Colonic mucosa (tissue), 4 donors: Measurements from ENCODE around the gene DMD. TPM values are rescaled to one million over a fixed set of nuclear protein-coding genes. Genes with fewer than 3 reads are reported as not detected.

ENCODE experiments used
- DNase-seq: peaks from one replicate; pipeline ENCODE4 v3.0.0-alpha.2; 2020
- H3K27ac ChIP-seq: fragments of 200-600 bp; one replicate; pipeline ENCODE4 v1.8.0; 2021
- H3K27me3 ChIP-seq: fragments of 200-600 bp; one replicate; pipeline ENCODE4 v1.8.0; 2021
- H3K36me3 ChIP-seq: fragments of 200-600 bp; one replicate; pipeline ENCODE4 v1.8.0; 2021
- H3K4me1 ChIP-seq: fragments of 200-600 bp; one replicate; pipeline ENCODE4 v1.8.0; 2021; ENCODE audit warnings: mild to moderate bottlenecking
- H3K4me3 ChIP-seq: fragments of 200-600 bp; one replicate; pipeline ENCODE4 v1.8.0; 2021
- H3K9ac ChIP-seq, 2 donors: one replicate each; pipeline ENCODE4 v1.7.0; 2013; ENCODE audit warnings: control low read depth in 2 of 2, low read depth in 2 of 2, low read length in 2 of 2
- H3K9me3 ChIP-seq: fragments of 200-600 bp; one replicate; pipeline ENCODE4 v1.8.0; 2021
- CTCF ChIP-seq: fragments of 200-600 bp; IDR thresholded peaks from one replicate; pipeline ENCODE4 v1.8.0; 2022; ENCODE audit warnings: antibody characterized with exemption, mild to moderate bottlenecking
- intact Hi-C: fragments of 100-400 bp; cut with DNase I; formaldehyde crosslinking; loops from one replicate; pipeline ENCODE4 v1.14.1; 2022
- total RNA-seq, 2 donors: library from RNA; stranded (reverse); fragmentation: NEBNext Ultra II Directional in 1 of 2; extraction: Animal tissue kit (Norgen Biotek cat#: 25700) in 1 of 2; gene quantifications; one replicate each; pipeline ENCODE4 v1.2.1, GENCODE V29; 2021
- donor health status: healthy.
- donor health status: DM: no; HTN: no; CAD: no.
- donor health status: DM: no; HTN: no; CAD: no.

The DMD gene
- total RNA-seq, 2 donors from 2014 or later = 7.3 to 24.5 TPM

- no peaks in the 10 kb centered on the region for H3K4me1 ChIP-seq
- H3K4me3 ChIP-seq = no peak overlapping the region
- intact Hi-C loops = no loop called here
- no peak overlapping the region for H3K9ac ChIP-seq
- H3K9me3 ChIP-seq = no peaks in the 10 kb centered on the region
- H3K36me3 ChIP-seq = no peaks in the 10 kb centered on the region
- TF ChIP-seq CTCF = no peak
- H3K27me3 ChIP-seq = no peaks in the 10 kb centered on the region
- DNase-seq = no peak
- no peak overlapping the region for H3K27ac ChIP-seq
These were observed 165.5 kb downstream of the DMD start for GRCh38 chrX:33045882-33046281.

GRCh38 chrX:33045245-33045644, 166.1 kb downstream of the DMD start:
- TF ChIP-seq CTCF = no peak
- Histone ChIP-seq H3K27me3 (no peaks in the 10 kb centered on the region), H3K9ac (no peak overlapping the region), H3K36me3 (no peaks in the 10 kb centered on the region), H3K27ac (no peak overlapping the region), H3K4me1 (no peaks in the 10 kb centered on the region), H3K9me3 (no peaks in the 10 kb centered on the region), H3K4me3 (no peak overlapping the region)
- DNase-seq = no peak
- intact Hi-C loops = no loop called here

GRCh38 chrX:33041141-33041540, 170.2 kb downstream of the DMD start:
- Histone ChIP-seq H3K27ac (no peak overlapping the region), H3K9me3 (no peaks in the 10 kb centered on the region), H3K4me1 (no peaks in the 10 kb centered on the region), H3K4me3 (no peak overlapping the region), H3K27me3 (no peaks in the 10 kb centered on the region), H3K9ac (no peak overlapping the region), H3K36me3 (no peaks in the 10 kb centered on the region)
- no peak for DNase-seq
- intact Hi-C loops = no loop called here
- no peak for TF ChIP-seq CTCF

- no peak overlapping the region for H3K27ac ChIP-seq
- no peaks in the 10 kb centered on the region for H3K9me3 ChIP-seq
- H3K9ac ChIP-seq = no peak overlapping the region
- DNase-seq = no peak
- TF ChIP-seq CTCF = no peak
- no peaks in the 10 kb centered on the region for H3K36me3 ChIP-seq
- intact Hi-C loops = no loop called here
- H3K27me3 ChIP-seq = no peaks in the 10 kb centered on the region
- no peak overlapping the region for H3K4me3 ChIP-seq
- no peaks in the 10 kb centered on the region for H3K4me1 ChIP-seq
These were observed 178.6 kb downstream of the DMD start for GRCh38 chrX:33032700-33033099.

GRCh38 chrX:33014949-33015348, 196.4 kb downstream of the DMD start:
- no peak overlapping the region for H3K4me3 ChIP-seq
- H3K9me3 ChIP-seq = no peaks in the 10 kb centered on the region
- H3K36me3 ChIP-seq = no peaks in the 10 kb centered on the region
- no peak for DNase-seq
- H3K27ac ChIP-seq = no peak overlapping the region
- intact Hi-C loops = no loop called here
- H3K9ac ChIP-seq = no peak overlapping the region
- no peak for TF ChIP-seq CTCF
- H3K4me1 ChIP-seq = no peaks in the 10 kb centered on the region
- H3K27me3 ChIP-seq = no peaks in the 10 kb centered on the region

- Histone ChIP-seq H3K4me3 (no peak overlapping the region), H3K36me3 (no peaks in the 10 kb centered on the region), H3K27ac (no peak overlapping the region), H3K4me1 (no peaks in the 10 kb centered on the region), H3K9ac (no peak overlapping the region), H3K9me3 (no peaks in the 10 kb centered on the region), H3K27me3 (no peaks in the 10 kb centered on the region)
- DNase-seq = no peak
- intact Hi-C loops = no loop called here
- TF ChIP-seq CTCF = no peak
These were observed 197.3 kb downstream of the DMD start for GRCh38 chrX:33014086-33014485.
